GM18858 (cell line): ENCODE measurements around the gene ATN1.
"Not testable (repeated sequence)": the region's sequence is repeated elsewhere in the genome, so short reads cannot be mapped to it uniquely, and the experiment has no call there.

Source experiments
- ATAC-seq: cut with Tn5 transposase; IDR thresholded peaks from one replicate; pipeline ENCODE4 v1.9.1; 2021; ENCODE audit not compliant: unreplicated experiment

The ATN1 gene

GRCh38 chr12:6902448-6902847 lies 25.3 kb upstream of the ATN1 start:
- no peak for ATAC-seq

- ATAC-seq = no peak
These were observed 24.0 kb upstream of the ATN1 start for GRCh38 chr12:6903722-6904121.

- peak; percentile 68 for ATAC-seq
These were observed 23.2 kb upstream of the ATN1 start, which contains the start of gene LRRC23 for GRCh38 chr12:6904280-6905276. Gene LRRC23, plus strand, starts transcription at chr12:6904822. Its CDS starts 812 bp downstream, at chr12:6905634.

GRCh38 chr12:6905414-6906040 lies 22.2 kb upstream of the ATN1 start:
- no peak for ATAC-seq

- not testable (repeated sequence) for ATAC-seq
These were observed 19.6 kb upstream of the ATN1 start for GRCh38 chr12:6908141-6908540.

GRCh38 chr12:6909421-6910145 lies 18.2 kb upstream of the ATN1 start:
- no peak for ATAC-seq

GRCh38 chr12:6912164-6912935 lies 15.4 kb upstream of the ATN1 start:
- ATAC-seq = no peak

GRCh38 chr12:6914246-6914946 lies 13.4 kb upstream of the ATN1 start, which contains the start of gene ENO2:
Gene ENO2, plus strand, starts transcription at chr12:6914580. Its CDS starts 1,253 bp downstream, at chr12:6915833.
- no peak for ATAC-seq

- no peak for ATAC-seq
These were observed 12.6 kb upstream of the ATN1 start for GRCh38 chr12:6914947-6915788.

GRCh38 chr12:6915789-6916285 lies 11.9 kb upstream of the ATN1 start:
- no peak for ATAC-seq

- no peak for ATAC-seq
These were observed 11.1 kb upstream of the ATN1 start for GRCh38 chr12:6916426-6917200.

- ATAC-seq = no peak
These were observed 10.1 kb upstream of the ATN1 start for GRCh38 chr12:6917491-6918231.

- ATAC-seq = no peak
These were observed 8.2 kb upstream of the ATN1 start for GRCh38 chr12:6919588-6919987.

GRCh38 chr12:6921539-6921938 lies 6.2 kb upstream of the ATN1 start:
- no peak for ATAC-seq

- no peak for ATAC-seq
These were observed 5.5 kb upstream of the ATN1 start for GRCh38 chr12:6921996-6922946.

GRCh38 chr12:6923003-6923732 lies 4.6 kb upstream of the ATN1 start:
- no peak for ATAC-seq
